Measurements from ENCODE around the gene ADAP2. TPM values are rescaled to one million over a fixed set of nuclear protein-coding genes. Genes with fewer than 3 reads are reported as not detected.

Gene ADAP2
- total RNA-seq, 4 donors from 2014 or later = 10.6 to 20.9 (median 12.6) TPM

DNA sequence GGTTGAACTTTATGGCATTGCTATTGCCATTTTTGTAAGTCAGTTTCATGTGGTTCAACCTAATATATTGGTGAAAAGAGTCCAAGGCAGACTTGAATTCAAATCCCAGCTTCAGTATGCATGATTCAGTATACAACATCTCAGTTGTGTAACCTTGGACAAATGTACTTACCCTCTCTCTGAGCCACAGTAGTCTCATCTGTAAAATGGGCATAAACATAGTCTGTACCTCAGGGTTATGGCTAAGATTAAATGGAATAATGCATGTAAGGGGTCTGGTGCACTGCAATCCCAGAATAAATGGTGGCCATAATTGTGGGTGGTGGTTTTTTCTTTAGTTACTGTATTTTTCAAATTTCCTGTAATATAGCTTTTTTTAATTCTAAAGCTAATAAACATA lies 4.7 kb upstream of the ADAP2 start:
- Histone ChIP-seq H3K4me3 (no peak overlapping the region), H3K4me1 (peaks cover 0 to 7% (median under 1%) of the 10 kb centered on the region in 3 donors), H3K9me3 (no peaks in the 10 kb centered on the region), H3K27me3 (peaks cover 18% of the 10 kb centered on the region), H3K36me3 (no peaks in the 10 kb centered on the region), H3K27ac (no peak overlapping the region)
- no peak for ATAC-seq
- TF ChIP-seq EP300 (IDR thresholded peaks at IDR 0.05) = no peak
- TF ChIP-seq, protein P1, sequence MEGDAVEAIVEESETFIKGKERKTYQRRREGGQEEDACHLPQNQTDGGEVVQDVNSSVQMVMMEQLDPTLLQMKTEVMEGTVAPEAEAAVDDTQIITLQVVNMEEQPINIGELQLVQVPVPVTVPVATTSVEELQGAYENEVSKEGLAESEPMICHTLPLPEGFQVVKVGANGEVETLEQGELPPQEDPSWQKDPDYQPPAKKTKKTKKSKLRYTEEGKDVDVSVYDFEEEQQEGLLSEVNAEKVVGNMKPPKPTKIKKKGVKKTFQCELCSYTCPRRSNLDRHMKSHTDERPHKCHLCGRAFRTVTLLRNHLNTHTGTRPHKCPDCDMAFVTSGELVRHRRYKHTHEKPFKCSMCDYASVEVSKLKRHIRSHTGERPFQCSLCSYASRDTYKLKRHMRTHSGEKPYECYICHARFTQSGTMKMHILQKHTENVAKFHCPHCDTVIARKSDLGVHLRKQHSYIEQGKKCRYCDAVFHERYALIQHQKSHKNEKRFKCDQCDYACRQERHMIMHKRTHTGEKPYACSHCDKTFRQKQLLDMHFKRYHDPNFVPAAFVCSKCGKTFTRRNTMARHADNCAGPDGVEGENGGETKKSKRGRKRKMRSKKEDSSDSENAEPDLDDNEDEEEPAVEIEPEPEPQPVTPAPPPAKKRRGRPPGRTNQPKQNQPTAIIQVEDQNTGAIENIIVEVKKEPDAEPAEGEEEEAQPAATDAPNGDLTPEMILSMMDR (IDR thresholded peaks at IDR 0.05) = no peak
- TF ChIP-seq POLR2AphosphoS5 (IDR thresholded peaks at IDR 0.05) = no peak
- TF ChIP-seq POLR2A (IDR thresholded peaks at IDR 0.05) = no peak

GRCh38 chr17:30920282-30920681 lies 1.5 kb upstream of the ADAP2 start:
- peaks cover 0 to 16% (median 8%) of the 10 kb centered on the region in 3 donors for H3K4me1 ChIP-seq
- no peak overlapping the region for H3K27ac ChIP-seq
- no peak overlapping the region for H3K4me3 ChIP-seq
- H3K36me3 ChIP-seq = no peaks in the 10 kb centered on the region
- no peak for ATAC-seq
- WGBS, 2 donors (ENCODE audit: low coverage in 1 of 2) = 23 to 50% methylated on average over 2 to 4 of the region's 4 CpGs
- no peak for TF ChIP-seq POLR2A (IDR thresholded peaks at IDR 0.05)
- TF ChIP-seq, protein P1 (IDR thresholded peaks at IDR 0.05) = no peak
- no peak for TF ChIP-seq EP300 (IDR thresholded peaks at IDR 0.05)
- TF ChIP-seq POLR2AphosphoS5 (IDR thresholded peaks at IDR 0.05) = no peak
- H3K9me3 ChIP-seq = no peaks in the 10 kb centered on the region
- peaks cover 48% of the 10 kb centered on the region for H3K27me3 ChIP-seq

DNA sequence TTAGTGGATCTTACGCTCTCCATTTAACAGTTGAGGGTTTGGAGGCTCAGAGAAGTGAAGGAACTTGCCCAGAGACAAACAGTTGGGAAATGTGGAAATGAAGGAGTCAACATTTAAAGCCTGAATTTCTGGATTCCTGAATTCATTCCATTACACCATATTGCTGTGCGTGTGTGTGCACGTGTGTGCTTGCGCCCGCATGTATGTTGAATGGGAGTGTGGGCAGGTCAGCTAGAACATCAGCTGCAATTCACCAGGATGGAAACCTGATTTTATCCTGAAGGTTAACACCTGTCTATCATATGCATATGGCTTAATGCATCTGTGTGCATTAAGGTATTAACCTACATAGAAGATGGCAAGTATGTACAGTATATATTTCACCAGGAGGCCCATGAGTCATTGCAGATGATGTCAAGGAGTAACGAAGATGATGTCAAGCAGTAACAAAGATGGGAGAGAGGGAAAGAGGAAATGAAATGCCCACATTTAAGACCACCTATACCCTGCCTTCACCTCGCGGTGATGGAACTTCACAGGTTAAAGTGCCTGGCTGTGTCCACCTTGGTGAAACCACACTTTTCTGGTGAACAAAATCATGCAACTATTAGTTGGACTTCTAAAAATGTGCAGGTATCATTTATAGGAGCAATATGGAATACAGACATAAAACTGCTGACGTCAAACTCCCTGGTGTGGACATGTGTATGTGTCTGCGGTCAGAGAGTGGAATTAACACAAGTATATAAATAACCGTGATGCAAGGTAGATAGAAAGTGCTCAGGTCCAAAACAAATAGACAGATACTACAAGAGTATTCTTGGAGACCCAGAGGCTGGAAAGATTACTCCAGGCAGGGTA lies 832 bp upstream of the ADAP2 start:
- H3K4me1 ChIP-seq = peaks cover 0 to 16% (median 8%) of the 10 kb centered on the region in 3 donors
- H3K4me3 ChIP-seq = peak overlapping the region in 1 of 2 donors; percentile 63
- TF ChIP-seq POLR2A (IDR thresholded peaks at IDR 0.05) (no peak), EP300 (IDR thresholded peaks at IDR 0.05) (no peak), POLR2AphosphoS5 (IDR thresholded peaks at IDR 0.05) (no peak)
- TF ChIP-seq, protein P1 (IDR thresholded peaks at IDR 0.05) = no peak
- ATAC-seq = no peak
- H3K27me3 ChIP-seq = peaks cover 55% of the 10 kb centered on the region
- WGBS, 2 donors (ENCODE audit: low coverage in 1 of 2) = 83 to 85% methylated on average over 5 to 11 of the region's 11 CpGs
- no peaks in the 10 kb centered on the region for H3K9me3 ChIP-seq
- no peaks in the 10 kb centered on the region for H3K36me3 ChIP-seq
- H3K27ac ChIP-seq = no peak overlapping the region

DNA sequence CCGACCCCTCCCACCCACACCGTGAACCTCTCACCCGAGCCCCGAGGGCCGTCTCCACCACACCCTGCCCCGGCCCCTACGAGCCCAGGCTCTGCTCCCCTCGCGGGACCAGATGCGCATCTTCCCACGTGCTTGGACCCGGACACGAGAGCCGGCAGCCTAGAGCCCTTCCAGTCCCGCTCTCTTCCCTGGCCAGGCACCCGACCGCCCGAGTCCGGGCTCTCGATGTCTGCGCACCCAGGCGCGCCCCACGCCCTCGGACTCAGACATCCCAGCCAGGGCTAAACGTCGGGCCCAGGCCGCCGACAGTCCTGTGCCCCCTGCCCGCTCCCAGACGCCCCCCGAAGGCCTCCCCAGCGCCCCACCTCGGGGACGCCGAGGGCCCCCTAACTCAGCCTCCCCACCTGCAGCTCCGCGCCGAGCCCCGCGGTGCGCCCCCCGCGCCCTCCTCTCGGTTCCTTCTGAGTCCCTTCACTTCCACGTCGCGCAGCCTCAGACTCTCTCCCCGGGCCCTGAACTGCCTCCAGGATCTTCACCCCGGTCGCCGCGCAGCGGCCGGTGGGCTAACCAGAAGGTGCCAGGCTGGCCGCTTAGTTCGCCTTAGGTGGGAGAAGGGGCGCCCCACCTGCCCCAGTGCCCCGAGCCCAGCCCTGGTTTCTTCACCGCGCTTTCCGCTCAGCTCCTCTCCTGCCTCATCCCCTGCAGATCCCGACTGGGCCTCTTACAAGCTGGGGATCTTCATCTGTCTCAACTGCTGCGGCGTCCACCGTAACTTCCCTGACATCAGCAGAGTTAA lies 688 bp downstream of the ADAP2 start:
- H3K36me3 ChIP-seq = no peaks in the 10 kb centered on the region
- no peaks in the 10 kb centered on the region for H3K9me3 ChIP-seq
- peak overlapping the region in 3 of 4 donors; percentile 54 to 72 (median 60) for H3K27ac ChIP-seq
- H3K27me3 ChIP-seq = peaks cover 70% of the 10 kb centered on the region
- TF ChIP-seq POLR2A (IDR thresholded peaks at IDR 0.05) = no peak
- no peak for TF ChIP-seq EP300 (IDR thresholded peaks at IDR 0.05)
- ATAC-seq = peak; percentile 38
- 0 to 20% methylated on average over 1 to 3 of the region's 66 CpGs for WGBS, 2 donors (ENCODE audit: low coverage in 1 of 2)
- H3K4me3 ChIP-seq = peak overlapping the region; percentile 17 to 63
- peaks cover 0 to 16% (median 8%) of the 10 kb centered on the region in 3 donors for H3K4me1 ChIP-seq

DNA sequence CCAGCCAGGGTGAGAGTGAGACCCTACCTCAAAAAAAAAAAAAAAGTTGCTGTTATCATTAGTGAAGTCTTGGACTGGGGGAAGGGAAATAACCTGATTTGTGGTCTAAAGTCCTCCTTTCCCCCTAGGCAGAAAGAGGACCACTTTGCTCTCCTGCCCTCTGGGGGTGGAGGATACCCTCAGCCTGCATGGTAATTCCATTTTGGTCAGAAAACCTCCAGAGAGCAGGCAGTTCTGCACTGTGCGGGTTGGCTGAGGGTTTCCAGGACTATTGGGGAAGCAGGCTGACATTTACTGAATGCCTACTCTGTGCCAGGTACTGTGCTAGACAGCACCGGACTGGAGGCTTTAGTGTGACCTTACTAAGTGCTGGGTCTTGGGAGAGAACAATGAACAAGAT lies 2.6 kb downstream of the ADAP2 start:
- H3K27ac ChIP-seq = no peak overlapping the region
- no peak overlapping the region for H3K4me3 ChIP-seq
- TF ChIP-seq POLR2AphosphoS5 (IDR thresholded peaks at IDR 0.05) = no peak
- no peak for ATAC-seq
- 55 to 90% methylated on average over 2 of the region's 2 CpGs for WGBS, 2 donors (ENCODE audit: low coverage in 1 of 2)
- H3K36me3 ChIP-seq = no peaks in the 10 kb centered on the region
- H3K27me3 ChIP-seq = peaks cover 73% of the 10 kb centered on the region
- H3K4me1 ChIP-seq = peaks cover 0 to 16% (median 8%) of the 10 kb centered on the region in 3 donors
- no peaks in the 10 kb centered on the region for H3K9me3 ChIP-seq
